Neutrophil (primary cell): ENCODE results near the gene THRB.

Experiments
- H3K27ac ChIP-seq: fragments of 200-600 bp; sonication (generic); 2 replicates; pipeline ENCODE4 v1.5.1; 2016; ENCODE audit warnings: mild to moderate bottlenecking, moderate library complexity
- H3K27me3 ChIP-seq: fragments of 200-600 bp; sonication (generic); 2 replicates; pipeline ENCODE4 v1.6.0; 2016; ENCODE audit warnings: mild to moderate bottlenecking
- H3K36me3 ChIP-seq: fragments of 200-600 bp; sonication (generic); 2 replicates; pipeline ENCODE4 v1.5.1; 2017
- H3K4me1 ChIP-seq, 2 experiments: fragments of 200-600 bp in 1 of 2; sonication (generic) in 1 of 2; 1 replicate in 1 of 2; 2 replicates in 1 of 2; pipeline versions ENCODE4 v1.5.1 to v1.6.1; 2013 to 2016; ENCODE audit warnings: low read depth in 1 of 2, low read length in 1 of 2, mild to moderate bottlenecking in 1 of 2, moderate library complexity in 1 of 2; ENCODE audit not compliant: control insufficient read depth in 1 of 2, insufficient read depth in 1 of 2
- H3K4me3 ChIP-seq, 2 experiments: fragments of 200-600 bp in 1 of 2; sonication (generic) in 1 of 2; 1 replicate in 1 of 2; 2 replicates in 1 of 2; pipeline ENCODE4 v1.5.1; 2013 to 2016; ENCODE audit warnings: low read depth in 1 of 2, low read length in 1 of 2, mild to moderate bottlenecking in 1 of 2, moderate library complexity in 1 of 2
- H3K9me3 ChIP-seq: fragments of 200-600 bp; sonication (generic); 2 replicates; pipeline ENCODE4 v1.5.1; 2016
- CTCF ChIP-seq: fragments of 200-600 bp; sonication (generic); IDR thresholded peaks from 2 replicates; pipeline ENCODE4 v1.5.1; 2016; ENCODE audit warnings: antibody characterized with exemption

The THRB gene

GRCh38 chr3:24525022-24525421, 30.4 kb upstream of the THRB start:
- Histone ChIP-seq H3K4me3 (no peak overlapping the region), H3K27ac (no peak overlapping the region), H3K36me3 (no peaks in the 10 kb centered on the region), H3K27me3 (peaks cover 72% of the 10 kb centered on the region), H3K9me3 (no peaks in the 10 kb centered on the region), H3K4me1 (peaks cover 0 to 8% of the 10 kb centered on the region in 2 experiments)
- TF ChIP-seq CTCF: no peak

GRCh38 chr3:24523988-24524727, 29.5 kb upstream of the THRB start:
- H3K27me3 ChIP-seq: peaks cover 81% of the 10 kb centered on the region
- no peak for TF ChIP-seq CTCF
- peaks cover 0 to 8% of the 10 kb centered on the region in 2 experiments for H3K4me1 ChIP-seq
- H3K4me3 ChIP-seq: no peak overlapping the region
- no peak overlapping the region for H3K27ac ChIP-seq
- no peaks in the 10 kb centered on the region for H3K36me3 ChIP-seq
- H3K9me3 ChIP-seq: no peaks in the 10 kb centered on the region

GRCh38 chr3:24523215-24523614, 28.6 kb upstream of the THRB start:
- H3K4me1 ChIP-seq: peaks cover 0 to 8% of the 10 kb centered on the region in 2 experiments
- TF ChIP-seq CTCF: no peak
- H3K36me3 ChIP-seq: no peaks in the 10 kb centered on the region
- H3K27ac ChIP-seq: no peak overlapping the region
- H3K27me3 ChIP-seq: peaks cover 90% of the 10 kb centered on the region
- H3K4me3 ChIP-seq: no peak overlapping the region
- H3K9me3 ChIP-seq: no peaks in the 10 kb centered on the region

GRCh38 chr3:24522146-24522579, 27.5 kb upstream of the THRB start:
- no peak for TF ChIP-seq CTCF
- peaks cover 93% of the 10 kb centered on the region for H3K27me3 ChIP-seq
- H3K27ac ChIP-seq: no peak overlapping the region
- H3K4me3 ChIP-seq: no peak overlapping the region
- H3K36me3 ChIP-seq: no peaks in the 10 kb centered on the region
- H3K4me1 ChIP-seq: peaks cover 0 to 8% of the 10 kb centered on the region in 2 experiments
- no peaks in the 10 kb centered on the region for H3K9me3 ChIP-seq

- Histone ChIP-seq H3K27me3 (peaks cover 93% of the 10 kb centered on the region), H3K4me3 (peak overlapping the region in 1 of 2 experiments; percentile 15)
These were observed 26.9 kb upstream of the THRB start for GRCh38 chr3:24521420-24522145.

More at GRCh38 chr3:24521420-24522145, 26.9 kb upstream of the THRB start:
- Histone ChIP-seq H3K4me1 (peaks cover 0 to 8% of the 10 kb centered on the region in 2 experiments), H3K36me3 (no peaks in the 10 kb centered on the region), H3K9me3 (no peaks in the 10 kb centered on the region), H3K27ac (no peak overlapping the region)
- no peak for TF ChIP-seq CTCF
